Esophagus muscularis mucosa (tissue), 4 donors: Measurements from ENCODE around the gene OTULIN. TPM values are rescaled to one million over a fixed set of nuclear protein-coding genes. Genes with fewer than 3 reads are reported as not detected.

Experiments used
- DNase-seq: peaks from one replicate; pipeline ENCODE4 v3.0.0-alpha.2; 2017; ENCODE audit errors: extremely low spot score
- H3K27ac ChIP-seq, 4 donors: fragments of 200-600 bp; sonication (generic); replicated peaks in 1 of 4; 1 replicate in 3 of 4; 2 replicates in 1 of 4; pipeline ENCODE4 v1.5.1; 2016 to 2019; ENCODE audit warnings: mild to moderate bottlenecking in 1 of 4
- H3K27me3 ChIP-seq, 4 donors: fragments of 200-600 bp; sonication (generic); one replicate each; pipeline versions ENCODE4 v1.5.1 to v1.6.0; 2016 to 2019
- H3K36me3 ChIP-seq, 4 donors: fragments of 200-600 bp; sonication (generic); one replicate each; pipeline ENCODE4 v1.5.1; 2016 to 2019
- H3K4me1 ChIP-seq, 4 donors: fragments of 200-600 bp; sonication (generic); one replicate each; pipeline ENCODE4 v1.5.1; 2016 to 2019
- H3K4me3 ChIP-seq, 4 donors: fragments of 200-600 bp; sonication (generic); 1 replicate in 2 of 4; 2 replicates in 2 of 4; pipeline ENCODE4 v1.5.1; 2016 to 2019; ENCODE audit warnings: mild to moderate bottlenecking in 4 of 4, moderate library complexity in 1 of 4
- H3K9me3 ChIP-seq, 4 donors: fragments of 200-600 bp; sonication (generic); 1 replicate in 3 of 4; 2 replicates in 1 of 4; pipeline ENCODE4 v1.5.1; 2016 to 2019
- EP300 ChIP-seq: sonication (generic); formaldehyde crosslinking; IDR thresholded peaks from one replicate; pipeline ENCODE4 v1.6.1; 2017; ENCODE audit warnings: antibody characterized with exemption
- POLR2A ChIP-seq: fragments of 450-650 bp; IDR thresholded peaks from one replicate; pipeline ENCODE4 v1.6.1; 2017; ENCODE audit warnings: antibody characterized with exemption, moderate library complexity, mild to moderate bottlenecking, low read depth
- POLR2AphosphoS5 ChIP-seq, 2 donors: sonication (generic); formaldehyde crosslinking; IDR thresholded peaks; one replicate each; pipeline ENCODE4 v1.6.1; 2017; ENCODE audit warnings: antibody characterized with exemption in 2 of 2
- WGBS: methylation state at CpG from one replicate; pipeline ENCODE4 v1.1.5; 2018; 5-methylcytosine and 5-hydroxymethylcytosine counted together
- intact Hi-C: fragments of 100-400 bp; cut with DNase I; formaldehyde crosslinking; loops from one replicate; pipeline ENCODE4 v1.15.1; 2023
- total RNA-seq, 4 donors: library from RNA; depleted of rRNA; stranded (reverse); fragments of >200 nt; gene quantifications; one replicate each; pipeline versions ENCODE4 v1.1.0 to v1.2.1, GENCODE V29; 2016
- TF ChIP-seq, protein P1 (sequence below), 3 experiments: fragments of 200-600 bp in 2 of 3; fragments of 450-650 bp in 1 of 3; sonication (generic) in 2 of 3; IDR thresholded peaks; one replicate each; pipeline ENCODE4 v1.5.1; 2017 to 2019; ENCODE audit warnings: antibody characterized with exemption in 3 of 3, mild to moderate bottlenecking in 2 of 3, moderate library complexity in 1 of 3

OTULIN gene
- total RNA-seq, 4 donors from 2014 or later = 16.9 to 41.1 (median 24.2) TPM

DNA sequence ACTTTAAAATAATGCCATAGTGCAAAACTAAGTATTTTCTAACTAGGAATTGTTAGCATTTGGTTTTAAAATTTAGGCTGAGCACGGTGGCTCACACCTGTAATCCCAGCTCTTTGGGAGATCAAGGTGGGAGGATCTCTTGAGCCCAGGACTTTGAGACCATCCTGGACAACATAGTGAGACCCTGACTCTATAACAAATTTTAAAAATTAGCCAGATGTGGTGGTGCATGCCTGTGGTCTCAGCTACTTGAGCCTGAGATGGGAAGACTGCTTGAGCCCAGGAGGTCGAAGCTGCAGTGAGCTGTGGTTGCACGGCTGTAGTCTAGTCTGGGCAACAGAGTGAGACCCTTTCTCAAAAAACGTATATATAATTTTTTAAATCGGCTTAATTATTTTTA lies 4.9 kb downstream of the OTULIN start:
- intact Hi-C loops = no loop called here
- WGBS = 90% methylated on average over 5 of the region's 5 CpGs
- Histone ChIP-seq H3K27ac (no peak overlapping the region), H3K36me3 (peaks cover 0 to 5% (median 0%) of the 10 kb centered on the region in 4 donors), H3K4me1 (peaks cover 50 to 68% (median 60%) of the 10 kb centered on the region in 4 donors), H3K4me3 (no peak overlapping the region), H3K9me3 (no peaks in the 10 kb centered on the region), H3K27me3 (no peaks in the 10 kb centered on the region)
- no peak for TF ChIP-seq POLR2A
- no peak for TF ChIP-seq POLR2AphosphoS5 (IDR thresholded peaks at IDR 0.05)
- TF ChIP-seq, protein P1, sequence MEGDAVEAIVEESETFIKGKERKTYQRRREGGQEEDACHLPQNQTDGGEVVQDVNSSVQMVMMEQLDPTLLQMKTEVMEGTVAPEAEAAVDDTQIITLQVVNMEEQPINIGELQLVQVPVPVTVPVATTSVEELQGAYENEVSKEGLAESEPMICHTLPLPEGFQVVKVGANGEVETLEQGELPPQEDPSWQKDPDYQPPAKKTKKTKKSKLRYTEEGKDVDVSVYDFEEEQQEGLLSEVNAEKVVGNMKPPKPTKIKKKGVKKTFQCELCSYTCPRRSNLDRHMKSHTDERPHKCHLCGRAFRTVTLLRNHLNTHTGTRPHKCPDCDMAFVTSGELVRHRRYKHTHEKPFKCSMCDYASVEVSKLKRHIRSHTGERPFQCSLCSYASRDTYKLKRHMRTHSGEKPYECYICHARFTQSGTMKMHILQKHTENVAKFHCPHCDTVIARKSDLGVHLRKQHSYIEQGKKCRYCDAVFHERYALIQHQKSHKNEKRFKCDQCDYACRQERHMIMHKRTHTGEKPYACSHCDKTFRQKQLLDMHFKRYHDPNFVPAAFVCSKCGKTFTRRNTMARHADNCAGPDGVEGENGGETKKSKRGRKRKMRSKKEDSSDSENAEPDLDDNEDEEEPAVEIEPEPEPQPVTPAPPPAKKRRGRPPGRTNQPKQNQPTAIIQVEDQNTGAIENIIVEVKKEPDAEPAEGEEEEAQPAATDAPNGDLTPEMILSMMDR (IDR thresholded peaks at IDR 0.05) = no peak
- TF ChIP-seq EP300 = no peak
- no peak for DNase-seq

DNA sequence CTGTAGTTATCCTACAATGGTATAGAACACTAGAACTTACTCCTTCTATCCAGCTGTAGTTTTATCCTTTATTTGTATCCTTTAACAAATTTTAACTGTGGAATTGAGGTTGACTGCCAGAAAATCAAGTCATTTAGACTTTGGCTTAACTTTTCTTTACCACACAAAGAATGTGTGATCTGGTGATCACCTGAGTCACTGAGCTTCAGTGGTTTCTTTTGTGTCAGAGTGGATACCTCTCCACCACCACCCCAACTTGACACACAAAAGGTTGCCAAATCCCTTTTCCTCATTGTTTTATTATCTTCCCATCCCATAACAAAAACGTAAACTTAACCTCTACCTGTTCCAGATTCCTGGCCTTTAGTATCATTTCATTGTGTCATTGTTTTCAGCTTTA lies 5.5 kb downstream of the OTULIN start:
- Histone ChIP-seq H3K4me1 (peaks cover 50 to 74% (median 60%) of the 10 kb centered on the region in 4 donors), H3K9me3 (no peaks in the 10 kb centered on the region), H3K27ac (no peak overlapping the region), H3K4me3 (no peak overlapping the region), H3K36me3 (peaks cover 0 to 6% (median 0%) of the 10 kb centered on the region in 4 donors), H3K27me3 (no peaks in the 10 kb centered on the region)
- TF ChIP-seq POLR2AphosphoS5 (IDR thresholded peaks at IDR 0.05) = no peak
- TF ChIP-seq POLR2A = no peak
- TF ChIP-seq EP300 = no peak
- TF ChIP-seq, protein P1 (IDR thresholded peaks at IDR 0.05) = no peak
- no peak for DNase-seq
- 72% methylated on average over 1 of the region's 1 CpG for WGBS
- intact Hi-C loops = no loop called here

DNA sequence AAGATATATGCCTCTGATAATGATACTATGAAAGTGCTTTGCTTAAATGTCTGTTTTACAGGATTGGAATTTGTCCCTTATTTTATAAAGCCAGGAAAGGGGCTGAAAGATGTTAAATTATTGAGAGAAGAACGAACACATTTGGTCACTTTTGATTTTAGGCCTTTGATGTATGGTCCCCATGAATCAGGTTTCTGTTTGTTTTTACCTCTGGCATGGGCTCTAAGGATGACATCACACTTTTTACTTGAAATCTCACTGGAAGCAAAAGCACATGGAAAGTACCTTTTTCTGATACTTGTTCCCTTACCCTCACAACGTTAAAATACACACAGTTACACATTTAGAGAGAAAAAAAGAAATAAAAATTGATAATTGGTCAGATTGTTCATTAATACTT lies 6.9 kb downstream of the OTULIN start:
- Histone ChIP-seq H3K27ac (no peak overlapping the region), H3K9me3 (no peaks in the 10 kb centered on the region), H3K4me3 (no peak overlapping the region), H3K4me1 (peaks cover 50 to 75% (median 60%) of the 10 kb centered on the region in 4 donors), H3K27me3 (no peaks in the 10 kb centered on the region), H3K36me3 (peaks cover 0 to 6% (median 0%) of the 10 kb centered on the region in 4 donors)
- DNase-seq = no peak
- WGBS = 31% methylated on average over 2 of the region's 2 CpGs
- intact Hi-C loops = no loop called here
- TF ChIP-seq EP300 (no peak), POLR2A (no peak), POLR2AphosphoS5 (IDR thresholded peaks at IDR 0.05) (no peak)
- TF ChIP-seq, protein P1 (IDR thresholded peaks at IDR 0.05) = no peak

DNA sequence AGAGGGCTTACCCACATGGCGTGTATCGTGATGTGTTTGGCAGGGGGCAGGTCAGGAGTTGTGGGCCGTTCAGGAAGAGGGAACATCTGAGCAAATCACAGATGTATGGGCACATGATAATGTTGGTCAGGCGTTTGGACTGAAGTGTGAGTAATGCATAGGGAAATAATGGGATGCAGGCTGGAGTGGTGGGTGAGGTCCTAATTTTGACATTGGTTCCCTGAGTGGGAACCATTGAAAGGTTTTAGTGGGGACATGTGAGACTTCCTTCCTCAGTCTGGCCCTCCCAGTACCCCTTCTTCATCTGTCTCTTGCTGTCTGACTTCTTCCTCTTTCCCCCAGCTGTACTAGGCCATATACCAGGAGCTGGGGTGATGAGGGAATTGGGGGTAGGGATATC lies 7.6 kb downstream of the OTULIN start:
- H3K4me1 ChIP-seq = peaks cover 47 to 70% (median 56%) of the 10 kb centered on the region in 4 donors
- TF ChIP-seq POLR2AphosphoS5 (IDR thresholded peaks at IDR 0.05) (no peak), POLR2A (no peak), EP300 (no peak)
- TF ChIP-seq, protein P1 (IDR thresholded peaks at IDR 0.05) = no peak
- 53% methylated on average over 4 of the region's 4 CpGs for WGBS

More for the DNA sequence above, 7.6 kb downstream of the OTULIN start:
- intact Hi-C loops = no loop called here
- Histone ChIP-seq H3K9me3 (no peaks in the 10 kb centered on the region), H3K27me3 (no peaks in the 10 kb centered on the region), H3K36me3 (peaks cover 0 to 6% (median 0%) of the 10 kb centered on the region in 4 donors), H3K27ac (no peak overlapping the region), H3K4me3 (no peak overlapping the region)
- no peak for DNase-seq
